GM23338 (cell line): ENCODE measurements around the gene TMPRSS3.

Source experiments
- CTCF ChIP-seq, 2 experiments: fragments of 200-600 bp in 1 of 2; sonication (generic) in 1 of 2; conservative IDR thresholded peaks; 2 replicates each; pipeline versions ENCODE4 v1.5.1 to v1.6.1; 2016 to 2017; ENCODE audit warnings: antibody characterized with exemption in 2 of 2, low read depth in 2 of 2, mild to moderate bottlenecking in 2 of 2, moderate library complexity in 1 of 2
- ETS1 ChIP-seq: IDR thresholded peaks from 2 replicates; pipeline ENCODE4 v1.6.1; 2016; ENCODE audit warnings: antibody characterized with exemption
- EZH2 ChIP-seq: fragments of 200-600 bp; sonication (generic); IDR thresholded peaks from one replicate; pipeline ENCODE4 v1.8.0; 2017; ENCODE audit warnings: antibody characterized with exemption, mild to moderate bottlenecking, low read depth; ENCODE audit not compliant: unreplicated experiment
- EZH2phosphoT487 ChIP-seq: fragments of 200-600 bp; sonication (generic); IDR thresholded peaks from one replicate; pipeline ENCODE4 v1.8.1; 2018; ENCODE audit warnings: antibody characterized with exemption; ENCODE audit not compliant: unreplicated experiment
- POLR2AphosphoS5 ChIP-seq: IDR thresholded peaks from 2 replicates; pipeline ENCODE4 v1.6.1; 2016; ENCODE audit warnings: antibody characterized with exemption, low read depth
- REST ChIP-seq: IDR thresholded peaks from one replicate; pipeline ENCODE4 v1.6.1; 2018; ENCODE audit warnings: antibody characterized with exemption; ENCODE audit not compliant: unreplicated experiment

- no peak for TF ChIP-seq POLR2AphosphoS5
- peak in 1 of 2 experiments; percentile 49; a peak in 3 of 4 replicates for TF ChIP-seq CTCF (conservative IDR thresholded peaks at IDR 0.05; ENCODE audit: low read depth in 2 of 2)
- no peak for TF ChIP-seq EZH2
- TF ChIP-seq REST, result no peak
- TF ChIP-seq EZH2phosphoT487, result no peak
- TF ChIP-seq ETS1, result no peak
Measured at GRCh38 chr21:42376338-42376982, 19.4 kb downstream of the TMPRSS3 start.
